IPS-18c (cell line): ENCODE results near the gene AMOTL1.
"Not testable (repeated sequence)": the region's sequence is repeated elsewhere in the genome, so short reads cannot be mapped to it uniquely, and the experiment has no call there.

Experiments used
- H3K4me3 ChIP-seq: 2 replicates; pipeline ENCODE4 v1.7.0; 2013; ENCODE audit warnings: low read depth, mild to moderate bottlenecking, low read length, moderate library complexity; ENCODE audit not compliant: insufficient read depth
- H3K9me3 ChIP-seq: one replicate; pipeline ENCODE4 v1.6.1; 2013; ENCODE audit warnings: mild to moderate bottlenecking, low read length, moderate library complexity; ENCODE audit not compliant: control insufficient read depth, insufficient read depth

The AMOTL1 gene

DNA sequence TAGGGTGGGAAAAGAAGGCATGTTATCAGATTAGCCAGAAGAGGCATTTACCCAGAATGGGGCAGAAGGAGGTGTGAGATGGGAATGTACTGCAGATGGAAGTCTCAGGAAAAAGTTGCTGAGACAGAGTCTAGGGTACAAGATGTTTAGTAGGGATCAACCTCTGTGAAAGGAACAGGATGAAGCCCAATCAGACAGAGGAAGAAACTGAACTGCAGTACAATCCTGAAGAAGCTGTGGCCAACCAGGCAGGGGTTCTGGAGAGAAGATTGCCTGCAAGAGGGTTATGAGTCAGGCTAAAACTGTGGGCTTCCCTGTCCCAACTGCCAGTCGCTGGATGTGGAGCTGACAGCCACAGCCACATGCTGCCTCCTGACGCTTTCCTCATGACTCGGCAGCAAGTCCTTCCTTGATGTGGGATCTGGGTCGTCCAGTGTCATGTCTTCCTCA, 141.2 kb downstream of the AMOTL1 start:
- Histone ChIP-seq H3K4me3 (no peak overlapping the region), H3K9me3 (no peaks in the 10 kb centered on the region)

DNA sequence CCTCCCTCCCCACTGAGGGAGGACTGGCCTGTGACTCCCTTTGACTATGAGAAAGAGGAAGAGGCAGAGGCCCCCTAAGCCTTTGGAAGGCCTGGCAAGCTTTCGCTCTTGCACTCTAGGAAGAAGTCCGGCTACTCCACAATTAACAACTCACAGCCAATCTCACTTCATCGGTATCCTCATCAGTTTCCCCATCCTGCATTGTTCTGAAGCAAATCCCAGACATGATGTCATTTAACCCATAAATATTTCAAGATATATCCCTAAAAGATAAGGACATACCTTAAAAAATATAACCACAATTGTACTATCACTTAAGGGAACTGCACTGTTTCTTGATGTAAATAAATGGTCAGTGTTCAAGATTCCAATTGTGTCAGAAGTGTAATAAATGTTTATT, 142.1 kb downstream of the AMOTL1 start:
- Histone ChIP-seq H3K9me3 (no peaks in the 10 kb centered on the region), H3K4me3 (no peak overlapping the region)

DNA sequence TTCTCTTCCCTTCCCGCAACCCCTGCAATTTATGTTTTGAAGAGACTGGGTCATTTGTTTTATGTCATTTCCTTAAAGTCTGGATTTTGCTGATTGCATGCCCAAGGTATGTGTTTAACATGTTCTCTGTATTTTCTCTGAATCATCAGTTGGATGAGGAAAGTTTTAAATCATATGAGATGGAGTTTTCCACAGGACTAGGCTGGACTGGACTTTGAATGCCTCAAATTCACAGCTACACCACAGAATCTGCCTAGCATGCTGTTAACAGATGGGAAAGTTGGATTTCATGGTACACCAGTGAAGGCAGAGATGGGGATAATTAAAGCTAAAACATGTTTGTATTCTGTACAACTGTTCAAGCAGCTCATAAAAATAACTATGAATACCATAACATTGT, 142.6 kb downstream of the AMOTL1 start:
- H3K9me3 ChIP-seq = no peaks in the 10 kb centered on the region
- H3K4me3 ChIP-seq = no peak overlapping the region

DNA sequence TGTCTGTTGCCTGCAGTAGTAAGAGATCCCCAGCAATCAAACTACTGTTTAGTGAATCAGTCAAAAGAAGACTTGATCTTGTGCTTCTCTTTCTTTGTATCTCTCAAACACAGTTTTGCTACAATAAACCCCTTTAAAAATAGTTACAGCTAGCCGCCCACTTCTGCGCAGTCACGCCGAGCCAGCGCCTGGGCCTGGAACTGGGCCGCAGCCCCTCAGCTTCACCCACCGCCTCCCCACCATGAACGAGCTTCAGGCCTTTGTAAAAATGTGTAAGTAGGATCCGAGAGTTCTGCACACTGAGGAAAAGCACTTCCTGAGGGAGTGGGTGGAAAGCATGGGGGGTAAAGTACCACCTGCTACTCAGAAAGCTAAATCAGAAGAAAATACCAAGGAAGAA, 144.7 kb downstream of the AMOTL1 start:
- no peaks in the 10 kb centered on the region for H3K9me3 ChIP-seq
- no peak overlapping the region for H3K4me3 ChIP-seq

DNA sequence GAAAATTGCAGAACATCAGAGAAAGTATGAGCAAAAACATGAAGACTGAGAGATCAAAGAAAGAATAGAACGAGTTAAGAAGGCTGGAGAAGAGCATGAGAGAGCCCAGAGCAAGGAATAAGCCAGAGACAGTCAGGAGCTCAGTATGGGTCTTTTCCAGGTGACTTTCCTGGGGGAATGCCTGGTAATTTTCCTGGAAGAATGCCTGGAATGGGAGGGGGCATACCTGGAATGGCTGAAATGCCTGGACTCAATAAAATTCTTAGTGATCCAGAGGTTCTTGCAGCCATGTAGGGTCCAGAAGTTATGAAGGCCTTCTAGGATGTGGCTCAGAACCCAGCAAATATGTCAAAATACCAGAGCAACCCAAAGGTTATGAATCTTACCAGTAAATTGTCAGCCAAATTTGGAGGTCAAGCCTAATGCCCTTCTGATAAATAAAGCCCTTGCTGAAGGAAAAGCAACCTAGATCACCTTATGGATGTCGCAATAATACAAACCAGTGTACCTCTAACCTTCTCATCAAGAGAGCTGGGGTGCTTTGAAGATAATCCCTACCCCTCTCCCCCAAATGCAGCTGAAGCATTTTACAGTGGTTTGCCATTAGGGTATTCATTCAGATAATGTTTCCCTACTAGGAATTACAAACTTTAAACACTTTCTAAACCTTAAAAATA, 145.7 kb downstream of the AMOTL1 start:
- not testable (repeated sequence) for H3K4me3 ChIP-seq, H3K9me3 ChIP-seq

DNA sequence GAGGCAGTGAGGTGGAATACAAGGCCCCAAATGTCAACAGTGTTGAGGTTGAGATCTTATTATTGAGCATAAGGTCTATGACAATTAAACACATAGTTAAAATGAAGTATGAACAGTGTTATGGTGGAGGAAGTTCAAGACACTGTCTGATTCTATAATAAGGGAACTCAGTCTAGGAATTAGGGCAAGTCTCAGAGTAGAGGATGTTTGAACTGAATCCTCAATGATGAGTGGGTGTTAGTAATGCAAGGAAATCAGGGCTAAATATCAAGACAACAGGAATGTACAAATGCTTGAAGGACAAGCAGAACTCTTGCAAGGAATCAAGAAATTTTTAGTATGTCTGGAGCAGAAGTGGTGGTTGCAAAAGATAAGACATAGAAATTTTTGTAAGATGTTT, 152.2 kb downstream of the AMOTL1 start:
- Histone ChIP-seq H3K9me3 (no peaks in the 10 kb centered on the region), H3K4me3 (no peak overlapping the region)

DNA sequence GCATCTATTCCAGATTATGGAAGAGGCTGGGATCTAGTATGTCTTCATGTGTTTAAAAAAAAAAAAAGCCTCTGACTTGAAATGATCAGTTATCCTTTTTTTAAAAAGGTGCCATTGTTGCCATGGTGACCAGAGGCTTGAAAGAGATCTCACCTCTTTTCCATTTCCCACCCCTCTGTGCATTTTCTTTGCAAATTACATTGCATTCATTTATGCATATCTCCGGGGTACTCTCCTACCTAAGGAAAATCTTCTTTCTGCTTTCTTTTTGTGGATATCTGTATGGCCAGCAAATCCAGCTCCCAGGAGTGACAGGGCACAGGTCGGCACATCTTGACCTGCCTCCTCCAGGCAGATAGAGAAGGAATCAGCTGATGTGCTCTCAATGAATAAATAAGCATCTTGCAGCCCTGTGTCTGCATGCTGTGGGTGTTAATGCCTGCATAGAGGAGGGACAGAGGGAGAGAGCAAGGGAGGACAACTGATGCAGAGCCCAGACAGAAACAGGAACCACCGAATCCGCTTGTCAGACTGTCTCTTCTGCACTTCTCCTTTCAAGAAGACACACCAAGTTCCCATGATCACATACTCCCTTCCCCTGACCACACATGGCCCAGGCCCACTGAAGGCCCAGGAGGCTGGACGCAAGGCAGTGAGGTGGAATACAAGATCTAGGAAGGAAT, 154.3 kb downstream of the AMOTL1 start:
- H3K9me3 ChIP-seq = no peaks in the 10 kb centered on the region
- H3K4me3 ChIP-seq = no peak overlapping the region

DNA sequence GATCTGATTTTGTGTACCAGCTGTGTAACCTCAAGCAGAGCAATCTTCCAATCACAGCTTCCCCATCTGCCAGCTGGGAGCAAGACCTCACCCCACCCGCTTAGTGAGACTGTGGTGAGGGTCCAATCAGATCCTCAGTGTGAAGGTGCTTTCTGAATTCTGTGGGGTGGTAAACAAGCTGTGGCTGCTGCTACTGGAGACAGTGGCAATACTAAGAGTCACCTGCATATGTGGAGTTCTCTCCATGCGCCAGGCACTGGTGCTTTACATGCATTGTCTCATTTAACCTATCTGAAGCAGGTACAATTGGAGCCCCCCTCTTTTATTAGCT, 154.8 kb downstream of the AMOTL1 start:
- Histone ChIP-seq H3K9me3 (no peaks in the 10 kb centered on the region), H3K4me3 (no peak overlapping the region)

DNA sequence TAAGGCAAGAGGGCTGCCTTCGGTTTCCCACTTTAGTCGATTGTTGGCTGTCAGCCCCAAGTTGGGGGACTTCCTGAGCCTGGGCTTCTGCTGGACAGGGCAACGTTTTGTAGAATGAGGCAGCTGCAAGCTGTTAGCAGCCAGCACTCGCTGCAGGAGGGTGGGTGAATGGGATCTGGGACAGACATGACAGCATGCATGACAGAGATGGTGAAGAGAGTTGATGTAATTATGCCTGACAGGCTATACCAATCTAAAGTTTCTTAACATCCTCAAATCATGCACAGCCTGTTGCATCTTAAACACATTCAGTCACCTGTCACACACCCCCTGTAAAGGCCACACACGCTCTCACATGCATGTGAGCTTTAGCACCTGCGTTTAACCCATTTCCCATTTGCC, 156.0 kb downstream of the AMOTL1 start:
- H3K4me3 ChIP-seq = no peak overlapping the region

DNA sequence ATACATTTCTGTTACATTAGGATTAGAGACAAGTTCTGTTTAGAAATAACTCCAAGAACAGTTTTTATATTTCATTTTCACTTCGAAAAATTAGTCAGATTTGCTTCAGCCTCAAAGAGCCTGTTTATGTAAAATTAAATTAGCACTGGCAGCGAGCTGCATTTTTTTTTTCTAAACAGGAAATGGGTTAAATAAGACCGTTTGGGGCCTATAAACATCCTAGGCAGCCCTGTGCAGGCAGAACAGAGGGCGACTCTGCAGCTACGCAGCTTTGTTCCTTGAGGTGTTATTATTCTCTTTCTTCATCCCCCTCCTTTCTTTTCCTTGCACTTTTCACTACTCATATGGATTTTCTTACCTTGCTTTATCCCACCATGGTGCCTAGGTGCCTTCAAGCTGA, 156.5 kb downstream of the AMOTL1 start:
- Histone ChIP-seq H3K9me3 (no peaks in the 10 kb centered on the region), H3K4me3 (no peak overlapping the region)

More for the DNA sequence above, 156.0 kb downstream of the AMOTL1 start:
- H3K9me3 ChIP-seq = no peaks in the 10 kb centered on the region

DNA sequence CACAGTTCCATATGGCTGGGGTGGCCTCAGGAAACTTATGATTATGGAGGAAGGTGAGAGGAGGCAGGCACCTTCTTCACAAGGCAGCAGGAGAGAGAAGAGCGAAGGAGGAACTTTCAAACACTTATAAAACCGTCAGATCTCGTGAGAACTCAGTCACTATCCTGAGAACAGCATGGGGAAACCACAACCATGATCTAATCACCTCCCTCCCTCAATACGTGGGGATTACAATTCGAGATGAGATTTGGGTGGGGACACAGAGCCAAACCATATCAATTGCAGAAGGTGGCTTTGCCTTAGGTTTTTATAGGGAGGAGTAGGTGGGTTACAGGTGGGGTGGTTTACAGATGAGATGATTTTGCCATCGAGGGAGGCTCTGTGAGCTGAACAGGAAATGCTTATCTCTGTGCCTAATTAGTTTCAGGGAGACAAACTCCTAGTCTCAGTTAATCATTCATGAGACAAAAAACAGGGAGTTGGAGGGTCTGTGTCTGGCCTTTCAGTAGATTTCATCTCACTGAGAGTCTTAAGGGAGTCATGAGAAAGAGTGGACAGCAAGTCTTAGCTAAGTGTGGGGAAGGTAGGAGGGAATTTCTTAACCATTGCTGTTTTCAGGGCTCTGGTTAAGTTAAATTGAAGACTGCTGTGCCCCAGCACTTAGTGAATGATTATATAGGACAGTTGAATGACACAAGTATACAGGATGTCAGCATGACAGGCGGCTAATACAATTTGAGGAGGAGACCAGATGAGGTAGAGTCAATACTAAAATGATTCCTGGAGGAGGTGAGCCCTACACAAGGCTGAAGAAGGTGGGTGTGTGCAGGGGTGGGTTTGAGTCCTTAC, 157.5 kb downstream of the AMOTL1 start:
- Histone ChIP-seq H3K9me3 (no peaks in the 10 kb centered on the region), H3K4me3 (no peak overlapping the region)

DNA sequence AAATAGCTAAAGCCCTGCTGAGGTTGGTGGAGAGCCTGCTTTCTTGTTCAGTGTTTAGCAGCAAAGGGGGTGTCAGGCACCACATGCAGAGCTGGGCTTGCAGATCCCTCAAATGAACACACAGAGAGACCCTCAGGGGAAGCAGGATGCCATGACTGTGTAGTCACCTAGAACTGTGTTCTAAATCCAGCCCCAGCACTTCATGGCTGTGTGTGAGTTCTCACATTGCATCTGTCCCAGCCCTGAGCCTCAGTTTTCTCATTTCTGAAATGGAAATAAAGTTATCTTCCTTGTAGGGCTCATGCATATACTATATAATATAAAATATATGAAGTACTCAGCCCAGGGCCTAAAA, 158.1 kb downstream of the AMOTL1 start:
- H3K9me3 ChIP-seq = no peaks in the 10 kb centered on the region
- no peak overlapping the region for H3K4me3 ChIP-seq
